ENCODE data around the gene MAP3K7. TPM values are rescaled to one million over a fixed set of nuclear protein-coding genes. Genes with fewer than 3 reads are reported as not detected.

The MAP3K7 gene
- polyA plus RNA-seq, 4 donors: 45.8 to 57.8 (median 49.5) TPM

DNA sequence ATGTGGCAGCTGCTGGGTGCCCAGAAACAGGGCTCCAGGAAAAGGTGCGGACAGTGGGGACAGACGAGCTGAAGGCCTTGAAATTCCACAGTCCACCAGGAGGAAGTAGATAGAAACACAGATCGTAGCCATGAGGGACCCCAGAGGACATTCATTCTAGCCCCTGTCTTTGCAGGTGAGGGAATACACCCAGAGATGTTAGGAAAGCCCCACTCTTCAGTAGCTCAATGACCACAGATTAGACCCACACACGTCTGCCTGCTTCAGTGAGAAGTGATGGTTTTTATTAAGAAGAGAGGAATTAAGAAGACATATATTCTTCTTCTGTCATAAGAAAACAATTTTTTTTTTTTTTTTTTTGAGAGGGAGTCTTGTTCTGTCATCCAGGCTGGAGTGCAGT lies 123.0 kb downstream of the MAP3K7 start:
- no peak for DNase-seq (ENCODE audit: low read depth in 4 of 4, low spot score in 2 of 4)
